ENCODE measurements around the gene RASL10A. TPM values are rescaled to one million over a fixed set of nuclear protein-coding genes. Genes with fewer than 3 reads are reported as not detected.
A peak's percentile ranks its signal among the peaks of the same experiment; 100 is the strongest.

Gene RASL10A
- total RNA-seq, 1 donor from 2014 or later = 1.3 TPM

Small RNA genes within 50 kb of the gene (microRNA-seq; reads per million reads assigned to microRNA genes)
- 5.8 reads per million, percentile 9 among the genes with 10 or more reads in this experiment for gene MIR3653

Other genes starting within 250 kb of the RASL10A start
- 52.1 TPM for gene KREMEN1, start 242.7 kb downstream of the RASL10A start, total RNA-seq
- 1.3 TPM for gene EMID1, start 109.8 kb downstream of the RASL10A start, total RNA-seq
- gene RHBDD3, start 47.7 kb downstream of the RASL10A start, total RNA-seq = 16.7 TPM
- gene EWSR1, start 47.4 kb downstream of the RASL10A start, total RNA-seq = 138 TPM
- gene GAS2L1, start 9.0 kb downstream of the RASL10A start, total RNA-seq = 13.0 TPM
- 28.0 TPM for gene AP1B1, start 72.9 kb upstream of the RASL10A start, total RNA-seq
- not detected for gene RFPL1, start 122.9 kb upstream of the RASL10A start, total RNA-seq
- 0.22 TPM for gene NEFH, start 164.5 kb upstream of the RASL10A start, total RNA-seq
- gene THOC5, start 238.1 kb upstream of the RASL10A start, total RNA-seq = 37.0 TPM